ENCODE data around the gene FOXK1.

FOXK1 gene

GRCh38 chr7:4814433-4814832, 132.3 kb downstream of the FOXK1 start:
- in situ Hi-C loops (cut with MboI; ENCODE audit: low sequenced_read_pairs): loop anchor here (25.0 kb wide), 1 partner anchor 273 kb away; no protein-coding TSS in a partner anchor

GRCh38 chr7:4815121-4815520, 133.0 kb downstream of the FOXK1 start:
- in situ Hi-C loops (cut with MboI; ENCODE audit: low sequenced_read_pairs): loop anchor here (25.0 kb wide), 1 partner anchor 272 kb away; no protein-coding TSS in a partner anchor

GRCh38 chr7:4815609-4816418, 133.7 kb downstream of the FOXK1 start:
- in situ Hi-C loops (cut with MboI; ENCODE audit: low sequenced_read_pairs): loop anchor here (25.0 kb wide), 1 partner anchor 271 kb away; no protein-coding TSS in a partner anchor

- in situ Hi-C loops (cut with MboI; ENCODE audit: low sequenced_read_pairs): loop anchor here (25.0 kb wide), 1 partner anchor 271 kb away; no protein-coding TSS in a partner anchor
Observed at GRCh38 chr7:4816419-4817080, 134.5 kb downstream of the FOXK1 start.

GRCh38 chr7:4817178-4817901, 135.2 kb downstream of the FOXK1 start:
- in situ Hi-C loops (cut with MboI; ENCODE audit: low sequenced_read_pairs): loop anchor here (25.0 kb wide), 1 partner anchor 270 kb away; no protein-coding TSS in a partner anchor

GRCh38 chr7:4818000-4818794, 136.1 kb downstream of the FOXK1 start:
- in situ Hi-C loops (cut with MboI; ENCODE audit: low sequenced_read_pairs): loop anchor here (25.0 kb wide), 1 partner anchor 269 kb away; no protein-coding TSS in a partner anchor

GRCh38 chr7:4819560-4820404, 137.7 kb downstream of the FOXK1 start:
- in situ Hi-C loops (cut with MboI; ENCODE audit: low sequenced_read_pairs): loop anchor here (25.0 kb wide), 1 partner anchor 268 kb away; no protein-coding TSS in a partner anchor

GRCh38 chr7:4820405-4820966, 138.4 kb downstream of the FOXK1 start:
- in situ Hi-C loops (cut with MboI; ENCODE audit: low sequenced_read_pairs): loop anchor here (25.0 kb wide), 1 partner anchor 267 kb away; no protein-coding TSS in a partner anchor
